DOHH2 (cell line): Measurements from ENCODE around the gene CDKL4.

Experiments used
- H3F3A ChIP-seq: fragments of 200-600 bp; sonication (generic), shearing (Covaris generic); 2 replicates; pipeline ENCODE4 v1.6.0; 2016; ENCODE audit warnings: antibody characterized with exemption, mild to moderate bottlenecking; ENCODE audit not compliant: control insufficient read depth, insufficient read depth
- H3K27ac ChIP-seq: fragments of 200-600 bp; sonication (generic); 2 replicates; pipeline ENCODE4 v1.5.1; 2014; ENCODE audit warnings: low read depth, mild to moderate bottlenecking, low read length, moderate library complexity
- H3K27me3 ChIP-seq: fragments of 200-600 bp; sonication (generic); 2 replicates; pipeline ENCODE4 v1.6.1; 2014; ENCODE audit warnings: mild to moderate bottlenecking, low read length, mixed read lengths; ENCODE audit not compliant: control insufficient read depth
- H3K36me3 ChIP-seq: fragments of 200-600 bp; sonication (generic); 2 replicates; pipeline ENCODE4 v1.6.1; 2014; ENCODE audit warnings: mild to moderate bottlenecking, low read length, moderate library complexity, mixed read lengths; ENCODE audit not compliant: control insufficient read depth
- H3K4me1 ChIP-seq: fragments of 200-600 bp; sonication (generic); 2 replicates; pipeline ENCODE4 v1.6.1; 2014; ENCODE audit warnings: mild to moderate bottlenecking, low read length, mixed read lengths; ENCODE audit not compliant: control insufficient read depth
- H3K4me2 ChIP-seq: fragments of 200-600 bp; sonication (generic); 2 replicates; pipeline ENCODE4 v1.6.0; 2014; ENCODE audit warnings: mild to moderate bottlenecking, low read length, moderate library complexity
- H3K4me3 ChIP-seq: fragments of 200-600 bp; sonication (generic); 2 replicates; pipeline ENCODE4 v1.5.1; 2014; ENCODE audit warnings: mild to moderate bottlenecking, low read length, mixed read lengths
- H3K79me2 ChIP-seq: fragments of 200-600 bp; sonication (generic); 2 replicates; pipeline ENCODE4 v1.6.1; 2014; ENCODE audit warnings: mild to moderate bottlenecking, low read length, mixed read lengths; ENCODE audit not compliant: control insufficient read depth
- H3K9me2 ChIP-seq: fragments of 200-600 bp; sonication (generic); replicated peaks from 2 replicates; pipeline ENCODE4 v1.6.1; 2014; ENCODE audit warnings: mild to moderate bottlenecking, low read length, mixed read lengths; ENCODE audit not compliant: control insufficient read depth
- H3K9me3 ChIP-seq: fragments of 200-600 bp; sonication (generic); 2 replicates; pipeline ENCODE4 v1.6.1; 2014; ENCODE audit warnings: antibody characterized with exemption, low read length, mixed read lengths; ENCODE audit not compliant: control insufficient read depth, insufficient read depth
- H4K20me1 ChIP-seq: fragments of 200-600 bp; sonication (generic); 2 replicates; pipeline ENCODE4 v1.6.0; 2014; ENCODE audit warnings: low read depth, mild to moderate bottlenecking, antibody characterized with exemption, low read length, moderate library complexity; ENCODE audit not compliant: control insufficient read depth, insufficient read depth
- CTCF ChIP-seq: fragments of 200-600 bp; sonication (generic); IDR thresholded peaks from one replicate; pipeline ENCODE4 v1.5.1; 2014; ENCODE audit warnings: antibody characterized with exemption, mild to moderate bottlenecking, low read depth, low read length; ENCODE audit not compliant: poor library complexity, severe bottlenecking
- EZH2phosphoT487 ChIP-seq: fragments of 200-600 bp; sonication (generic); IDR thresholded peaks from 2 replicates; pipeline ENCODE4 v1.6.1; 2017; ENCODE audit warnings: borderline replicate concordance, mild to moderate bottlenecking, antibody characterized with exemption, low read length, moderate library complexity, mixed read lengths

CDKL4 gene

GRCh38 chr2:39223909-39224308 lies 19.9 kb downstream of the CDKL4 start:
- Histone ChIP-seq H3K4me3 (no peak overlapping the region), H3K9me3 (no peaks in the 10 kb centered on the region), H4K20me1 (no peaks in the 10 kb centered on the region), H3K9me2 (no peaks in the 10 kb centered on the region), H3K27me3 (no peaks in the 10 kb centered on the region), H3K36me3 (no peaks in the 10 kb centered on the region), H3K4me2 (no peak overlapping the region), H3K4me1 (peaks cover 15% of the 10 kb centered on the region), H3K79me2 (no peaks in the 10 kb centered on the region), H3K27ac (no peak overlapping the region), H3F3A (no peaks in the 10 kb centered on the region)
- TF ChIP-seq CTCF = no peak
- TF ChIP-seq EZH2phosphoT487 = no peak

- no peak for TF ChIP-seq CTCF
- no peak for TF ChIP-seq EZH2phosphoT487
- no peaks in the 10 kb centered on the region for H4K20me1 ChIP-seq
- no peaks in the 10 kb centered on the region for H3K9me2 ChIP-seq
- H3K27me3 ChIP-seq = no peaks in the 10 kb centered on the region
- H3K9me3 ChIP-seq = no peaks in the 10 kb centered on the region
- H3K27ac ChIP-seq = no peak overlapping the region
- no peaks in the 10 kb centered on the region for H3K79me2 ChIP-seq
- no peaks in the 10 kb centered on the region for H3K36me3 ChIP-seq
- no peak overlapping the region for H3K4me3 ChIP-seq
- no peak overlapping the region for H3K4me2 ChIP-seq
- no peaks in the 10 kb centered on the region for H3K4me1 ChIP-seq
- H3F3A ChIP-seq = no peaks in the 10 kb centered on the region
Observed at GRCh38 chr2:39221459-39221858, 22.3 kb downstream of the CDKL4 start.

- no peak overlapping the region for H3K4me3 ChIP-seq
- TF ChIP-seq CTCF = no peak
- TF ChIP-seq EZH2phosphoT487 = no peak
- H3K27me3 ChIP-seq = no peaks in the 10 kb centered on the region
- H3F3A ChIP-seq = no peaks in the 10 kb centered on the region
- H3K4me1 ChIP-seq = no peaks in the 10 kb centered on the region
- no peak overlapping the region for H3K27ac ChIP-seq
- no peaks in the 10 kb centered on the region for H3K36me3 ChIP-seq
- H3K9me2 ChIP-seq = no peaks in the 10 kb centered on the region
- H3K9me3 ChIP-seq = no peaks in the 10 kb centered on the region
- H4K20me1 ChIP-seq = no peaks in the 10 kb centered on the region
- H3K79me2 ChIP-seq = no peaks in the 10 kb centered on the region
- no peak overlapping the region for H3K4me2 ChIP-seq
Observed at GRCh38 chr2:39220136-39220535, 23.6 kb downstream of the CDKL4 start.

- Histone ChIP-seq H3K4me2 (no peak overlapping the region), H3K9me2 (no peaks in the 10 kb centered on the region), H3K9me3 (no peaks in the 10 kb centered on the region), H3K4me3 (no peak overlapping the region), H3F3A (no peaks in the 10 kb centered on the region), H3K4me1 (no peaks in the 10 kb centered on the region), H3K36me3 (no peaks in the 10 kb centered on the region), H3K27me3 (no peaks in the 10 kb centered on the region), H4K20me1 (no peaks in the 10 kb centered on the region), H3K79me2 (no peaks in the 10 kb centered on the region), H3K27ac (no peak overlapping the region)
- no peak for TF ChIP-seq CTCF
- no peak for TF ChIP-seq EZH2phosphoT487
Observed at GRCh38 chr2:39218391-39218790, 25.4 kb downstream of the CDKL4 start.
